GM18519 (cell line): Measurements from ENCODE around the gene SBF1.
"Not testable (repeated sequence)": the region's sequence is repeated elsewhere in the genome, so short reads cannot be mapped to it uniquely, and the experiment has no call there.

Experiments
- ATAC-seq: cut with Tn5 transposase; IDR thresholded peaks from one replicate; pipeline ENCODE4 v1.9.1; 2021; ENCODE audit warnings: mild to moderate bottlenecking, moderate library complexity; ENCODE audit not compliant: unreplicated experiment, low FRiP score

SBF1 gene

GRCh38 chr22:50408311-50408710 lies 66.5 kb downstream of the SBF1 start:
- no peak for ATAC-seq

- ATAC-seq = no peak
These were observed 68.2 kb downstream of the SBF1 start for GRCh38 chr22:50406416-50407170.

- ATAC-seq = no peak
These were observed 71.1 kb downstream of the SBF1 start for GRCh38 chr22:50403701-50404101.

GRCh38 chr22:50401907-50402306 lies 72.9 kb downstream of the SBF1 start:
- no peak for ATAC-seq

GRCh38 chr22:50400931-50401330 lies 73.9 kb downstream of the SBF1 start:
- no peak for ATAC-seq

- ATAC-seq = no peak
These were observed 74.4 kb downstream of the SBF1 start for GRCh38 chr22:50400406-50400805.

- ATAC-seq = no peak
These were observed 75.0 kb downstream of the SBF1 start for GRCh38 chr22:50399751-50400331.

GRCh38 chr22:50398831-50399648 lies 75.8 kb downstream of the SBF1 start:
- ATAC-seq = no peak

GRCh38 chr22:50397371-50398060 lies 77.3 kb downstream of the SBF1 start:
- not testable (repeated sequence) for ATAC-seq

- no peak for ATAC-seq
These were observed 78.0 kb downstream of the SBF1 start for GRCh38 chr22:50396751-50397370.
